Neural progenitor cell (in vitro differentiated cells): ENCODE measurements around the gene COPS3. TPM values are rescaled to one million over a fixed set of nuclear protein-coding genes. Genes with fewer than 3 reads are reported as not detected.

Experiments
- DNase-seq: peaks from one replicate; pipeline ENCODE4 v3.0.0-alpha.2; 2016; ENCODE audit warnings: low spot score
- H2AFZ ChIP-seq: fragments of 200-600 bp; sonication (generic); replicated peaks from 2 replicates; pipeline ENCODE4 v1.6.1; 2016; ENCODE audit warnings: antibody characterized with exemption
- H3F3A ChIP-seq: fragments of 200-600 bp; sonication (generic); 2 replicates; pipeline ENCODE4 v1.6.1; 2016; ENCODE audit warnings: antibody characterized with exemption, low read depth
- H3K27ac ChIP-seq: fragments of 200-600 bp; sonication (generic); 2 replicates; pipeline ENCODE4 v1.5.1; 2016; ENCODE audit warnings: mild to moderate bottlenecking
- H3K27me3 ChIP-seq: fragments of 200-600 bp; sonication (generic); 2 replicates; pipeline ENCODE4 v1.6.1; 2016; ENCODE audit warnings: mild to moderate bottlenecking, moderate library complexity
- H3K36me3 ChIP-seq: fragments of 200-600 bp; sonication (generic); 2 replicates; pipeline ENCODE4 v1.5.1; 2016
- H3K4me1 ChIP-seq: fragments of 200-600 bp; sonication (generic); 2 replicates; pipeline ENCODE4 v1.6.1; 2016; ENCODE audit warnings: mixed run types
- H3K4me2 ChIP-seq: fragments of 200-600 bp; sonication (generic); 2 replicates; pipeline ENCODE4 v1.6.1; 2016
- H3K4me3 ChIP-seq: fragments of 200-600 bp; sonication (generic); 2 replicates; pipeline ENCODE4 v1.5.1; 2016
- H3K79me2 ChIP-seq: fragments of 200-600 bp; sonication (generic); 2 replicates; pipeline ENCODE4 v1.6.1; 2016; ENCODE audit warnings: low read depth
- H3K9ac ChIP-seq: fragments of 200-600 bp; sonication (generic); 2 replicates; pipeline ENCODE4 v1.6.1; 2016
- H3K9me3 ChIP-seq: fragments of 200-600 bp; sonication (generic); 2 replicates; pipeline ENCODE4 v1.5.1; 2016; ENCODE audit warnings: low read depth
- H4K20me1 ChIP-seq: fragments of 200-600 bp; sonication (generic); 2 replicates; pipeline ENCODE4 v1.6.1; 2016; ENCODE audit warnings: low read depth
- H3K27ac Mint-ChIP-seq: 3 replicates; pipeline ENCODE4 v1.8.0; 2021; ENCODE audit warnings: mixed read lengths
- H3K27me3 Mint-ChIP-seq: 2 replicates; pipeline ENCODE4 v1.8.0; 2022; ENCODE audit warnings: low read depth, mild to moderate bottlenecking, inconsistent platforms, moderate library complexity, mixed read lengths; ENCODE audit not compliant: insufficient read depth
- H3K36me3 Mint-ChIP-seq: 3 replicates; pipeline ENCODE4 v1.8.0; 2021; ENCODE audit warnings: mixed read lengths
- H3K4me1 Mint-ChIP-seq: 3 replicates; pipeline ENCODE4 v1.8.0; 2021; ENCODE audit warnings: mixed read lengths
- H3K4me3 Mint-ChIP-seq: 3 replicates; pipeline ENCODE4 v1.8.0; 2021; ENCODE audit warnings: mild to moderate bottlenecking, moderate library complexity, mixed read lengths
- H3K9me3 Mint-ChIP-seq: 3 replicates; pipeline ENCODE4 v1.8.0; 2020; ENCODE audit warnings: mixed read lengths
- CTCF ChIP-seq: fragments of 200-600 bp; sonication (generic); IDR thresholded peaks from 2 replicates; pipeline ENCODE4 v1.5.1; 2017; ENCODE audit warnings: antibody characterized with exemption, mild to moderate bottlenecking
- EZH2 ChIP-seq: fragments of 200-600 bp; sonication (generic); IDR thresholded peaks from 2 replicates; pipeline ENCODE4 v1.6.1; 2017; ENCODE audit warnings: antibody characterized with exemption, mild to moderate bottlenecking, moderate library complexity
- EZH2phosphoT487 ChIP-seq: fragments of 200-600 bp; sonication (generic); IDR thresholded peaks from 2 replicates; pipeline ENCODE4 v1.6.1; 2017; ENCODE audit warnings: antibody characterized with exemption
- total RNA-seq: library from RNA; depleted of rRNA; stranded (reverse); fragments of >200 nt; gene quantifications from 2 replicates; pipeline ENCODE4 v1.2.3, GENCODE V29; 2015; ENCODE audit warnings: low replicate concordance

Gene COPS3
- total RNA-seq, 1 donor from 2014 or later: 113 TPM

- no peaks in the 10 kb centered on the region for H3K9me3 ChIP-seq
- Mint-ChIP-seq H3K4me3 (no peak overlapping the region), H3K27ac (no peak overlapping the region), H3K36me3 (peaks cover 22% of the 10 kb centered on the region), H3K9me3 (no peaks in the 10 kb centered on the region), H3K4me1 (no peaks in the 10 kb centered on the region), H3K27me3 (peaks cover 2% of the 10 kb centered on the region)
- H3K4me1 ChIP-seq: peaks cover 10% of the 10 kb centered on the region
- no peak overlapping the region for H3K9ac ChIP-seq
- H3K4me2 ChIP-seq: no peak overlapping the region
- H3K36me3 ChIP-seq: no peaks in the 10 kb centered on the region
- H4K20me1 ChIP-seq: peaks cover 10% of the 10 kb centered on the region
- no peak overlapping the region for H3K27ac ChIP-seq
- H3K4me3 ChIP-seq: no peak overlapping the region
- H3F3A ChIP-seq: no peaks in the 10 kb centered on the region
- H3K27me3 ChIP-seq: no peaks in the 10 kb centered on the region
- H3K79me2 ChIP-seq: no peaks in the 10 kb centered on the region
- no peak for TF ChIP-seq EZH2
- TF ChIP-seq CTCF: no peak
- TF ChIP-seq EZH2phosphoT487: no peak
- no peak overlapping the region for H2AFZ ChIP-seq
- DNase-seq: no peak
These were observed 55.1 kb downstream of the COPS3 start for GRCh38 chr17:17225901-17226300.

- no peak overlapping the region for H2AFZ ChIP-seq
- TF ChIP-seq EZH2: no peak
- no peak for TF ChIP-seq EZH2phosphoT487
- TF ChIP-seq CTCF: no peak
- H3K4me2 ChIP-seq: no peak overlapping the region
- no peaks in the 10 kb centered on the region for H3K36me3 ChIP-seq
- no peaks in the 10 kb centered on the region for H3K79me2 ChIP-seq
- Mint-ChIP-seq H3K9me3 (no peaks in the 10 kb centered on the region), H3K4me3 (no peak overlapping the region), H3K27ac (no peak overlapping the region), H3K4me1 (no peaks in the 10 kb centered on the region), H3K36me3 (peaks cover 22% of the 10 kb centered on the region), H3K27me3 (peaks cover 4% of the 10 kb centered on the region)
- H3K27ac ChIP-seq: no peak overlapping the region
- peaks cover 10% of the 10 kb centered on the region for H4K20me1 ChIP-seq
- H3K4me1 ChIP-seq: peaks cover 10% of the 10 kb centered on the region
- H3K27me3 ChIP-seq: no peaks in the 10 kb centered on the region
- H3K9ac ChIP-seq: no peak overlapping the region
- DNase-seq: no peak
- no peaks in the 10 kb centered on the region for H3K9me3 ChIP-seq
- no peak overlapping the region for H3K4me3 ChIP-seq
- no peaks in the 10 kb centered on the region for H3F3A ChIP-seq
These were observed 56.9 kb downstream of the COPS3 start for GRCh38 chr17:17224137-17224536.

- H3K4me3 Mint-ChIP-seq: no peak overlapping the region
- no peak overlapping the region for H3K27ac Mint-ChIP-seq
- peaks cover 4% of the 10 kb centered on the region for H3K27me3 Mint-ChIP-seq
- TF ChIP-seq EZH2: no peak
- Histone ChIP-seq H3K4me3 (no peak overlapping the region), H3K9me3 (no peaks in the 10 kb centered on the region), H3K36me3 (no peaks in the 10 kb centered on the region), H3K4me2 (no peak overlapping the region), H3F3A (no peaks in the 10 kb centered on the region), H3K4me1 (peaks cover 10% of the 10 kb centered on the region), H4K20me1 (peaks cover 10% of the 10 kb centered on the region), H3K79me2 (no peaks in the 10 kb centered on the region), H3K27ac (peak overlapping the region; percentile 20), H2AFZ (no peak overlapping the region), H3K27me3 (no peaks in the 10 kb centered on the region), H3K9ac (no peak overlapping the region)
- no peaks in the 10 kb centered on the region for H3K4me1 Mint-ChIP-seq
- H3K9me3 Mint-ChIP-seq: no peaks in the 10 kb centered on the region
- DNase-seq: no peak
- H3K36me3 Mint-ChIP-seq: peaks cover 22% of the 10 kb centered on the region
These were observed 57.3 kb downstream of the COPS3 start for GRCh38 chr17:17223736-17224135.

- no peak overlapping the region for H3K4me2 ChIP-seq
- peaks cover 37% of the 10 kb centered on the region for H3K36me3 Mint-ChIP-seq
- H3K9me3 ChIP-seq: no peaks in the 10 kb centered on the region
- H3K4me3 ChIP-seq: no peak overlapping the region
- H3K27ac ChIP-seq: no peak overlapping the region
- no peaks in the 10 kb centered on the region for H3K4me1 Mint-ChIP-seq
- peaks cover 10% of the 10 kb centered on the region for H3K4me1 ChIP-seq
- no peak overlapping the region for H3K4me3 Mint-ChIP-seq
- TF ChIP-seq EZH2 (no peak), EZH2phosphoT487 (no peak), CTCF (no peak)
- H2AFZ ChIP-seq: no peak overlapping the region
- peaks cover 2% of the 10 kb centered on the region for H3K27me3 Mint-ChIP-seq
- no peaks in the 10 kb centered on the region for H3K79me2 ChIP-seq
- H3K27me3 ChIP-seq: no peaks in the 10 kb centered on the region
- no peaks in the 10 kb centered on the region for H3K36me3 ChIP-seq
- no peaks in the 10 kb centered on the region for H3F3A ChIP-seq
- no peak overlapping the region for H3K9ac ChIP-seq
- DNase-seq: no peak
- peaks cover 10% of the 10 kb centered on the region for H4K20me1 ChIP-seq
- no peaks in the 10 kb centered on the region for H3K9me3 Mint-ChIP-seq
- H3K27ac Mint-ChIP-seq: no peak overlapping the region
These were observed 59.7 kb downstream of the COPS3 start for GRCh38 chr17:17221329-17221728.
